Measurements from ENCODE around the gene CYP26A1. TPM values are rescaled to one million over a fixed set of nuclear protein-coding genes. Genes with fewer than 3 reads are reported as not detected.

Gene CYP26A1
- total RNA-seq, 1 donor from 2014 or later = 0.18 TPM

DNA sequence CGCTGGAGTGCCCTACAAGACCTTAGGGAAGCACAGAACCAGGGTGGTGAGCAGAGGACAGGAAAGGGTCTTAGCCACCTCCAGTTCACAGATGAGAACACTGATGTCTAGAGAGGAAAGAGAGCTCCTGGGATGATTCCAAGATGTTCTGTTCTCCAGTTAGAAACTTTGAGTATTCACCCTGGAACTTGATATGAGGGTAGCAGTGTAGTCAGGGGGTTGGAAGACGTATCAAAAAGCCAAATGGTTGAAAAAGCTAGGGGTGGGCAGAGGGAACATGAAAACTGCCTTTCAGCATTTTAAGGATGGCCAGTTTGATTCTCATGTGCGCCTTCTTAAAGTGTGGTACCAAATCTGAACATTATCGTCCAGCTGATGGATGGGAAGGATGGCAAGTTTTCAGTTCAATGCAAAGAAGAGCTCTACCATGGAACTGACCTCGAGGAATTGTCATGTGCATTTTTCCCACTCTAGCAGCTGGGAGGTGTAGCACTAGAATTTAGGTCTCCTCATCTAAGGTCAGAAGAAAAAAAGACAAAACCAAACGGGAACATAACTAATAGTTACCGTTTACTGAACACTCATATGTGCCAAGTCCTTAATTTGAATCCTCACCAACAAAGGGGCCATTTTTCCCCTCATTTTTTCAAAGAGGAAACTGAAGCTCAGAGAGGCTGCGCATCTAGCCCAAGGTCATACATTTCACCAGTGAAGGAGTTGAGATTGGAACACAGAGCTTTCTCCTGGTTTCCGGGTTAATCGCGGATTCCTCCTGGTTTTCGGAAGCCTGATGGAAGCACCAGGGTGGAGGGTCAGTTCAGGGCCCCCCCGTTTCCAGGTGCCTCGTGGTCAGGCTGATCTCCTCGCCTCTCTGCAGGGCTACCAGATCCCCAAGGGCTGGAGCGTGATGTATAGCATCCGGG is 6.0 kb upstream of the CYP26A1 start:
- peaks cover 16% of the 10 kb centered on the region for H3K9me3 Mint-ChIP-seq (ENCODE audit: unreplicated experiment)

DNA sequence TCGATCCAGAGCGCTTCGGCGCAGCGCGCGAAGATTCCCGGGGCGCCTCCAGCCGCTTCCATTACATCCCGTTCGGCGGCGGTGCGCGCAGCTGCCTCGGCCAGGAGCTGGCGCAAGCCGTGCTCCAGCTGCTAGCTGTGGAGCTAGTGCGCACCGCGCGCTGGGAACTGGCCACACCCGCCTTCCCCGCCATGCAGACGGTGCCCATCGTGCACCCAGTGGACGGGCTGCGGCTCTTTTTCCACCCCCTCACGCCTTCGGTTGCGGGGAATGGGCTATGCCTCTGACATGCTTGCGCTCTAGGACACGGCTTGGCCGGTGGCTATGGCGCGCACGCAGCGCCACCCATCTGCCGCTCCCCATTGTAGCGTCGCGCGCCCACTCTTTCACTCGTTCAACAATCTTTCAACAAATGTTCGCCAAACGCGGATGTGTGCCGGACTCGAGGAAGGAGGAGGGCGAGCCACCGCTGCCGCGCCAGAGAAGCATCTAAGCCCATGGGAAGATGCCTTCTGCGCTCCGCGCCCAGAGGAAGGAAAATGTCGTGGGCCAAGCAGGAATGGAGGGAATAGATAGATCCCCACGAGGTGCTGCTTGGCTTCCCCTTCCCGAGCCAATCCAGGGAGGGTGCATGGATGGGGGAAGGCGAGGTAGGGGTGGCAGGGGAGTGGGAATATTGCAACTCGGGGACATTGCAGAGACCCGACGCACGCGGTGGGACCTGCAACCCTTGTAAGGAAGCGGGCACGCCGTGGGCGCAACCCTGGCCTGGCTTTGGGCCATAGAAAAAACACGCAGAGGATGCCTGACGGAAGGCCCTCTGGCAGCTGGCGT is 5.1 kb upstream of the CYP26A1 start:
- peak overlapping the region; percentile 62 for H3K4me3 Mint-ChIP-seq (ENCODE audit: unreplicated experiment)
- Histone ChIP-seq H2AFZ (ENCODE audit: low read depth, low read length) (peak overlapping the region; percentile 52), H3K4me3 (ENCODE audit: insufficient read depth, low read depth, low read length) (peak overlapping the region; percentile 23), H3K4me2 (ENCODE audit: low read length) (peak overlapping the region; percentile 73), H3K9me3 (ENCODE audit: insufficient read depth, low read depth, low read length) (peaks cover 4% of the 10 kb centered on the region), H3K27ac (ENCODE audit: low read depth, low read length) (no peak overlapping the region), H3K27me3 (ENCODE audit: insufficient read depth, low read length) (peaks cover 90% of the 10 kb centered on the region), H3K9ac (ENCODE audit: low read length) (no peak overlapping the region), H4K20me1 (ENCODE audit: insufficient read depth, low read length) (no peaks in the 10 kb centered on the region), H3K79me2 (ENCODE audit: insufficient read depth, low read length) (no peaks in the 10 kb centered on the region), H3K36me3 (ENCODE audit: insufficient read depth, low read length) (no peaks in the 10 kb centered on the region), H3K4me1 (ENCODE audit: insufficient read depth, low read length) (peaks cover 13% of the 10 kb centered on the region)
- no peak overlapping the region for H3K27ac Mint-ChIP-seq (ENCODE audit: unreplicated experiment)
- FAIRE-seq (no peak), DNase-seq (ENCODE audit: low read depth) (peak; percentile 47)
- H3K4me1 Mint-ChIP-seq (ENCODE audit: low read depth, unreplicated experiment) = peaks cover 3% of the 10 kb centered on the region
- peaks cover 3% of the 10 kb centered on the region for H3K36me3 Mint-ChIP-seq (ENCODE audit: low read depth, unreplicated experiment)
- TF ChIP-seq, protein P1, sequence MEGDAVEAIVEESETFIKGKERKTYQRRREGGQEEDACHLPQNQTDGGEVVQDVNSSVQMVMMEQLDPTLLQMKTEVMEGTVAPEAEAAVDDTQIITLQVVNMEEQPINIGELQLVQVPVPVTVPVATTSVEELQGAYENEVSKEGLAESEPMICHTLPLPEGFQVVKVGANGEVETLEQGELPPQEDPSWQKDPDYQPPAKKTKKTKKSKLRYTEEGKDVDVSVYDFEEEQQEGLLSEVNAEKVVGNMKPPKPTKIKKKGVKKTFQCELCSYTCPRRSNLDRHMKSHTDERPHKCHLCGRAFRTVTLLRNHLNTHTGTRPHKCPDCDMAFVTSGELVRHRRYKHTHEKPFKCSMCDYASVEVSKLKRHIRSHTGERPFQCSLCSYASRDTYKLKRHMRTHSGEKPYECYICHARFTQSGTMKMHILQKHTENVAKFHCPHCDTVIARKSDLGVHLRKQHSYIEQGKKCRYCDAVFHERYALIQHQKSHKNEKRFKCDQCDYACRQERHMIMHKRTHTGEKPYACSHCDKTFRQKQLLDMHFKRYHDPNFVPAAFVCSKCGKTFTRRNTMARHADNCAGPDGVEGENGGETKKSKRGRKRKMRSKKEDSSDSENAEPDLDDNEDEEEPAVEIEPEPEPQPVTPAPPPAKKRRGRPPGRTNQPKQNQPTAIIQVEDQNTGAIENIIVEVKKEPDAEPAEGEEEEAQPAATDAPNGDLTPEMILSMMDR (IDR thresholded peaks at IDR 0.05; ENCODE audit: insufficient read depth, low read depth, low read length) = no peak
- TF ChIP-seq EZH2 (IDR thresholded peaks at IDR 0.05; ENCODE audit: insufficient read depth, low read length) = peak; percentile 52
- peaks cover 87% of the 10 kb centered on the region for H3K27me3 Mint-ChIP-seq (ENCODE audit: low read depth, unreplicated experiment)
- peaks cover 16% of the 10 kb centered on the region for H3K9me3 Mint-ChIP-seq (ENCODE audit: unreplicated experiment)

More for the DNA sequence above, 6.0 kb upstream of the CYP26A1 start:
- Histone ChIP-seq H3K27ac (ENCODE audit: low read depth, low read length) (no peak overlapping the region), H3K36me3 (ENCODE audit: insufficient read depth, low read length) (no peaks in the 10 kb centered on the region), H3K27me3 (ENCODE audit: insufficient read depth, low read length) (peaks cover 87% of the 10 kb centered on the region), H3K4me1 (ENCODE audit: insufficient read depth, low read length) (peaks cover 14% of the 10 kb centered on the region), H3K4me2 (ENCODE audit: low read length) (peak overlapping the region; percentile 73), H3K79me2 (ENCODE audit: insufficient read depth, low read length) (no peaks in the 10 kb centered on the region), H3K4me3 (ENCODE audit: insufficient read depth, low read depth, low read length) (no peak overlapping the region), H4K20me1 (ENCODE audit: insufficient read depth, low read length) (no peaks in the 10 kb centered on the region), H2AFZ (ENCODE audit: low read depth, low read length) (peak overlapping the region; percentile 52), H3K9ac (ENCODE audit: low read length) (no peak overlapping the region), H3K9me3 (ENCODE audit: insufficient read depth, low read depth, low read length) (peaks cover 5% of the 10 kb centered on the region)
- no peak overlapping the region for H3K4me3 Mint-ChIP-seq (ENCODE audit: unreplicated experiment)
- H3K4me1 Mint-ChIP-seq (ENCODE audit: low read depth, unreplicated experiment) = peaks cover 3% of the 10 kb centered on the region
- FAIRE-seq = no peak
- peaks cover 3% of the 10 kb centered on the region for H3K36me3 Mint-ChIP-seq (ENCODE audit: low read depth, unreplicated experiment)
- no peak overlapping the region for H3K27ac Mint-ChIP-seq (ENCODE audit: unreplicated experiment)
- DNase-seq (ENCODE audit: low read depth) = no peak
- TF ChIP-seq EZH2 (IDR thresholded peaks at IDR 0.05; ENCODE audit: insufficient read depth, low read length) = no peak
- TF ChIP-seq, protein P1 (IDR thresholded peaks at IDR 0.05; ENCODE audit: insufficient read depth, low read depth, low read length) = no peak
- H3K27me3 Mint-ChIP-seq (ENCODE audit: low read depth, unreplicated experiment) = peaks cover 86% of the 10 kb centered on the region

Data from astrocyte (in vitro differentiated cells and primary cell).